ENCODE data around the gene VDAC2. TPM values are rescaled to one million over a fixed set of nuclear protein-coding genes. Genes with fewer than 3 reads are reported as not detected.
"Not testable (repeated sequence)": the region's sequence is repeated elsewhere in the genome, so short reads cannot be mapped to it uniquely, and the experiment has no call there.

Gene VDAC2
- polyA plus RNA-seq, 1 donor from 2014 or later = 291 TPM

GRCh38 chr10:75202321-75203045, 8.1 kb upstream of the VDAC2 start:
- Histone ChIP-seq H3K27ac (ENCODE audit: low read length) (no peak overlapping the region), H3K4me2 (ENCODE audit: low read length) (no peak overlapping the region), H3K4me3 (ENCODE audit: low read length) (no peak overlapping the region), H3K9me3 (ENCODE audit: low read length) (no peaks in the 10 kb centered on the region), H3K79me2 (replicated peaks; ENCODE audit: insufficient read depth, low read length) (no peaks in the 10 kb centered on the region), H3K36me3 (ENCODE audit: insufficient read depth, low read length) (no peaks in the 10 kb centered on the region), H4K20me1 (ENCODE audit: insufficient read depth) (no peaks in the 10 kb centered on the region), H3K27me3 (ENCODE audit: insufficient read depth, low read depth, low read length) (no peaks in the 10 kb centered on the region), H3F3A (ENCODE audit: insufficient read depth, low read length, poor library complexity, severe bottlenecking) (no peaks in the 10 kb centered on the region), H3K9me2 (ENCODE audit: insufficient read depth, low read length) (no peaks in the 10 kb centered on the region), H2AFZ (ENCODE audit: low read depth, low read length) (no peak overlapping the region), H3K9ac (ENCODE audit: low read length) (no peak overlapping the region)
- no peak for TF ChIP-seq MXI1 (conservative IDR thresholded peaks at IDR 0.05; ENCODE audit: poor library complexity, severe bottlenecking)
- no peak for TF ChIP-seq EP300 (conservative IDR thresholded peaks at IDR 0.05; ENCODE audit: poor library complexity, severe bottlenecking)
- no peak for TF ChIP-seq CTCF (IDR thresholded peaks at IDR 0.05; ENCODE audit: poor library complexity, severe bottlenecking)
- no peak for TF ChIP-seq EZH2 (IDR thresholded peaks at IDR 0.05; ENCODE audit: borderline replicate concordance, insufficient read depth, low read length, poor library complexity, severe bottlenecking)
- TF ChIP-seq POLR2AphosphoS5 (IDR thresholded peaks at IDR 0.05) = no peak
- no peak for TF ChIP-seq TAF1 (IDR thresholded peaks at IDR 0.05; ENCODE audit: low read depth)
- no peak for TF ChIP-seq RAD21 (conservative IDR thresholded peaks at IDR 0.05)
- TF ChIP-seq REST (IDR thresholded peaks at IDR 0.05; ENCODE audit: borderline replicate concordance) = no peak
- no peak for TF ChIP-seq SMC3 (conservative IDR thresholded peaks at IDR 0.05; ENCODE audit: poor library complexity)

- not testable (repeated sequence) for H3K9me2 ChIP-seq (ENCODE audit: insufficient read depth, low read length); H3K9ac ChIP-seq (ENCODE audit: low read length); H3K79me2 ChIP-seq (replicated peaks; ENCODE audit: insufficient read depth, low read length); H4K20me1 ChIP-seq (ENCODE audit: insufficient read depth); H2AFZ ChIP-seq (ENCODE audit: low read depth, low read length); H3K27me3 ChIP-seq (ENCODE audit: insufficient read depth, low read depth, low read length); H3K4me2 ChIP-seq (ENCODE audit: low read length); H3K4me3 ChIP-seq (ENCODE audit: low read length); H3K27ac ChIP-seq (ENCODE audit: low read length); H3K9me3 ChIP-seq (ENCODE audit: low read length); H3K36me3 ChIP-seq (ENCODE audit: insufficient read depth, low read length); H3F3A ChIP-seq (ENCODE audit: insufficient read depth, low read length, poor library complexity, severe bottlenecking)
These were observed 7.5 kb upstream of the VDAC2 start for GRCh38 chr10:75203046-75203620.

All from neural cell (in vitro differentiated cells).